ENCODE measurements around the gene MYBL2. TPM values are rescaled to one million over a fixed set of nuclear protein-coding genes. Genes with fewer than 3 reads are reported as not detected.
"Not testable (repeated sequence)": the region's sequence is repeated elsewhere in the genome, so short reads cannot be mapped to it uniquely, and the experiment has no call there.

MYBL2 gene
- total and polyA plus RNA-seq, 2 donors (not counting 1 experiment from before 2014, with no cell fraction given): 2.7 to 35.8 TPM

GRCh38 chr20:43642548-43642947, 24.4 kb upstream of the MYBL2 start:
- Mint-ChIP-seq H3K4me3 (no peak overlapping the region), H3K9me3 (ENCODE audit: insufficient read depth) (no peaks in the 10 kb centered on the region), H3K4me1 (no peaks in the 10 kb centered on the region), H3K27ac (no peak overlapping the region), H3K27me3 (no peaks in the 10 kb centered on the region)
- no peak overlapping the region for H3K4me2 ChIP-seq (replicated peaks; ENCODE audit: low read depth, low read length, poor library complexity, severe bottlenecking)
- no peaks in the 10 kb centered on the region for H4K20me1 ChIP-seq (ENCODE audit: control insufficient read depth, insufficient read depth, low read length, poor library complexity, severe bottlenecking)
- no peak overlapping the region for H3K9ac ChIP-seq (ENCODE audit: low read length)
- WGBS (ENCODE audit: insufficient coverage): 86% methylated on average over 1 of the region's 4 CpGs
- H3K4me1 ChIP-seq (ENCODE audit: control insufficient read depth in 2 of 2, insufficient read depth in 2 of 2, low read length in 2 of 2): no peaks in the 10 kb centered on the region
- ChIA-PET CTCF (no interaction called here), POLR2A (no interaction called here)
- H3K27ac ChIP-seq (ENCODE audit: low read length in 2 of 2): no peak overlapping the region
- no peak overlapping the region for H3K4me3 ChIP-seq (ENCODE audit: control extremely low read depth in 1 of 5, extremely low read depth in 1 of 5, insufficient read depth in 1 of 5, low read depth in 2 of 5, low read length in 4 of 5)
- intact Hi-C loops (cut with micrococcal nuclease): no loop called here
- H3K9me3 ChIP-seq (ENCODE audit: control extremely low read depth in 1 of 3, control insufficient read depth in 2 of 3, insufficient read depth in 1 of 3, low read length in 2 of 3): no peaks in the 10 kb centered on the region
- DNase-seq (no peak), ATAC-seq (ENCODE audit: low read depth) (no peak)
- H3K79me2 ChIP-seq (ENCODE audit: control insufficient read depth, insufficient read depth, low read length): no peaks in the 10 kb centered on the region
- H3K36me3 ChIP-seq (replicated peaks in 1 of 2; ENCODE audit: control extremely low read depth in 1 of 2, control insufficient read depth in 1 of 2, extremely low read depth in 1 of 2, insufficient read depth in 2 of 2, low read length in 1 of 2): peaks cover 4 to 22% of the 10 kb centered on the region in 2 experiments
- TF ChIP-seq, protein P1, sequence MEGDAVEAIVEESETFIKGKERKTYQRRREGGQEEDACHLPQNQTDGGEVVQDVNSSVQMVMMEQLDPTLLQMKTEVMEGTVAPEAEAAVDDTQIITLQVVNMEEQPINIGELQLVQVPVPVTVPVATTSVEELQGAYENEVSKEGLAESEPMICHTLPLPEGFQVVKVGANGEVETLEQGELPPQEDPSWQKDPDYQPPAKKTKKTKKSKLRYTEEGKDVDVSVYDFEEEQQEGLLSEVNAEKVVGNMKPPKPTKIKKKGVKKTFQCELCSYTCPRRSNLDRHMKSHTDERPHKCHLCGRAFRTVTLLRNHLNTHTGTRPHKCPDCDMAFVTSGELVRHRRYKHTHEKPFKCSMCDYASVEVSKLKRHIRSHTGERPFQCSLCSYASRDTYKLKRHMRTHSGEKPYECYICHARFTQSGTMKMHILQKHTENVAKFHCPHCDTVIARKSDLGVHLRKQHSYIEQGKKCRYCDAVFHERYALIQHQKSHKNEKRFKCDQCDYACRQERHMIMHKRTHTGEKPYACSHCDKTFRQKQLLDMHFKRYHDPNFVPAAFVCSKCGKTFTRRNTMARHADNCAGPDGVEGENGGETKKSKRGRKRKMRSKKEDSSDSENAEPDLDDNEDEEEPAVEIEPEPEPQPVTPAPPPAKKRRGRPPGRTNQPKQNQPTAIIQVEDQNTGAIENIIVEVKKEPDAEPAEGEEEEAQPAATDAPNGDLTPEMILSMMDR (IDR thresholded peaks at IDR 0.05): no peak
- no peak for TF ChIP-seq EZH2 (IDR thresholded peaks at IDR 0.05; ENCODE audit: borderline replicate concordance, insufficient read depth, low read depth, low read length, poor library complexity, severe bottlenecking)
- no peak overlapping the region for H2AFZ ChIP-seq (ENCODE audit: insufficient read depth, low read depth, low read length, poor library complexity, severe bottlenecking)
- no peaks in the 10 kb centered on the region for H3K27me3 ChIP-seq (replicated peaks in 1 of 4; ENCODE audit: control extremely low read depth in 1 of 4, control insufficient read depth in 3 of 4, insufficient read depth in 4 of 4, low read length in 3 of 4)

DNA sequence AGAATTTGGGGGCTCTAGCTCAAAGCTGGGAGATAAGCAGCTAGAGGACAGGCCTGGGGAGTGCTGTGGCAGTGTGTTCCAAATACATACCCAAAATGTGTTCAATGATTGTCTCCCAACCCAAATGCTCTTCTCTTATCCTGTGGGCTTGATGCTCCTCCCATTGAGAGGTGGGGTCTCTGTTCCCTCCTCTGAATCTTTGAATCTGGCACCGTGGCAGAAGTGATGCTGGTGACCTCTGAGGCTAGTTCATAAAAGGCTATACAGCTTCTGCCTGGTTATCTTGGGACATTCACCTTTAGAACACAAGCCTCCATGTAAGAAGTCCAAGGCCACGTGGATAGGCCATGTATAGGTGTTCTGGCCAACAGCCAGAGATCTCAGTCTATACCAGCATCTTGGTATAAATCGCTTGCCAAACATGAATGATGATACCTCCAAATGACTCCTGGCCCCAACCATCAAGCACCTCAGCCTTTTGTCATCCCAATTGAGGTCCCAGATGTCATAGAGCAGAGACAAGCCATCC, 15.9 kb upstream of the MYBL2 start:
- H3K4me2 ChIP-seq (replicated peaks; ENCODE audit: low read depth, low read length, poor library complexity, severe bottlenecking): no peak overlapping the region
- H2AFZ ChIP-seq (ENCODE audit: insufficient read depth, low read depth, low read length, poor library complexity, severe bottlenecking): no peak overlapping the region
- H4K20me1 ChIP-seq (ENCODE audit: control insufficient read depth, insufficient read depth, low read length, poor library complexity, severe bottlenecking): no peaks in the 10 kb centered on the region
- no peak overlapping the region for H3K4me3 ChIP-seq (ENCODE audit: control extremely low read depth in 1 of 5, extremely low read depth in 1 of 5, insufficient read depth in 1 of 5, low read depth in 2 of 5, low read length in 4 of 5)
- CTCF ChIA-PET: interaction anchor here (0.6 to 0.7 kb wide), 2 partner anchors 17 to 41 kb away, joined by 3 to 4 read pairs; no protein-coding TSS in a partner anchor
- H3K79me2 ChIP-seq (ENCODE audit: control insufficient read depth, insufficient read depth, low read length): no peaks in the 10 kb centered on the region
- peaks cover 0 to 6% of the 10 kb centered on the region in 2 experiments for H3K36me3 ChIP-seq (replicated peaks in 1 of 2; ENCODE audit: control extremely low read depth in 1 of 2, control insufficient read depth in 1 of 2, extremely low read depth in 1 of 2, insufficient read depth in 2 of 2, low read length in 1 of 2)
- Mint-ChIP-seq H3K9me3 (ENCODE audit: insufficient read depth) (no peaks in the 10 kb centered on the region), H3K27me3 (no peaks in the 10 kb centered on the region), H3K27ac (no peak overlapping the region), H3K4me3 (no peak overlapping the region), H3K4me1 (peaks cover under 1% of the 10 kb centered on the region)
- no peaks in the 10 kb centered on the region for H3K27me3 ChIP-seq (replicated peaks in 1 of 4; ENCODE audit: control extremely low read depth in 1 of 4, control insufficient read depth in 3 of 4, insufficient read depth in 4 of 4, low read length in 3 of 4)
- intact Hi-C loops (cut with micrococcal nuclease): no loop called here
- no peak for DNase-seq
- POLR2A ChIA-PET: no interaction called here
- H3K27ac ChIP-seq (ENCODE audit: low read length in 2 of 2): no peak overlapping the region
- TF ChIP-seq EZH2 (IDR thresholded peaks at IDR 0.05; ENCODE audit: borderline replicate concordance, insufficient read depth, low read depth, low read length, poor library complexity, severe bottlenecking): no peak
- TF ChIP-seq, protein P1 (IDR thresholded peaks at IDR 0.05): no peak
- H3K9me3 ChIP-seq (ENCODE audit: control extremely low read depth in 1 of 3, control insufficient read depth in 2 of 3, insufficient read depth in 1 of 3, low read length in 2 of 3): no peaks in the 10 kb centered on the region
- no peak overlapping the region for H3K9ac ChIP-seq (ENCODE audit: low read length)
- H3K4me1 ChIP-seq (ENCODE audit: control insufficient read depth in 2 of 2, insufficient read depth in 2 of 2, low read length in 2 of 2): no peaks in the 10 kb centered on the region
- WGBS (ENCODE audit: insufficient coverage): 79% methylated on average over 3 of the region's 3 CpGs
- ATAC-seq (ENCODE audit: low read depth): no peak

DNA sequence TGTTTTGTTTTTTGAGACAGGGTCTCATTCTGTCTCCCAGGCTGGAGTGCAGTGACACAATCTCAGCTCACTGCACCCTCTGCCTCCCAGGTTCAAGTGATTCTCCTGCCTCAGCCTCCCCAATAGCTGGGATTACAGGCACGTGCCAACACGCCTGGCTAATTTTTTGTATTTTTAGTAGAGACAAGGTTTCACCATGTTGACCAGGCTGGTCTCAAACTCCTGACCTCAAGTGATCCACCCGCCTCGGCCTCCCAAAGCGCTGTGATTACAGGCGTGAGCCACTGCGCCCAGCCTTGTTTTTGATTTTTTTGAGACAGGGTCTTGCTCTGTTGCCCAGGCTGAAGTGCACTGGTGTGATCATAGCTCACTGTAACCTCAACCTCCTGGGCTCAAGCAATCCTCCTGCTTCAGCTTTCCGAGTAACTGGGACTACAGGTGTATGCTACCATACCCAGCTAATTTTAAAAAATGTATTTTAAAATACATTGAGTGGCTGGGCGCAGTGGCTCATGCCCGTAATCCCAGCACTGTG, 15.2 kb upstream of the MYBL2 start:
- CTCF ChIA-PET, H3K27me3 Mint-ChIP-seq: not testable (repeated sequence)
- WGBS (ENCODE audit: insufficient coverage): 100% methylated on average over 6 of the region's 10 CpGs

More for the DNA sequence above, 15.2 kb upstream of the MYBL2 start:
- H3K4me3 Mint-ChIP-seq; H2AFZ ChIP-seq (ENCODE audit: insufficient read depth, low read depth, low read length, poor library complexity, severe bottlenecking); POLR2A ChIA-PET; H3K4me2 ChIP-seq (replicated peaks; ENCODE audit: low read depth, low read length, poor library complexity, severe bottlenecking); H3K27me3 ChIP-seq (replicated peaks in 1 of 4; ENCODE audit: control extremely low read depth in 1 of 4, control insufficient read depth in 3 of 4, insufficient read depth in 4 of 4, low read length in 3 of 4); H4K20me1 ChIP-seq (ENCODE audit: control insufficient read depth, insufficient read depth, low read length, poor library complexity, severe bottlenecking); H3K9me3 Mint-ChIP-seq (ENCODE audit: insufficient read depth); H3K79me2 ChIP-seq (ENCODE audit: control insufficient read depth, insufficient read depth, low read length); H3K36me3 ChIP-seq (replicated peaks in 1 of 2; ENCODE audit: control extremely low read depth in 1 of 2, control insufficient read depth in 1 of 2, extremely low read depth in 1 of 2, insufficient read depth in 2 of 2, low read length in 1 of 2); H3K4me3 ChIP-seq (ENCODE audit: control extremely low read depth in 1 of 5, extremely low read depth in 1 of 5, insufficient read depth in 1 of 5, low read depth in 2 of 5, low read length in 4 of 5); H3K9me3 ChIP-seq (ENCODE audit: control extremely low read depth in 1 of 3, control insufficient read depth in 2 of 3, insufficient read depth in 1 of 3, low read length in 2 of 3); DNase-seq; H3K9ac ChIP-seq (ENCODE audit: low read length); H3K27ac Mint-ChIP-seq; intact Hi-C loops (cut with micrococcal nuclease); H3K4me1 Mint-ChIP-seq; H3K4me1 ChIP-seq (ENCODE audit: control insufficient read depth in 2 of 2, insufficient read depth in 2 of 2, low read length in 2 of 2); H3K27ac ChIP-seq (ENCODE audit: low read length in 2 of 2); ATAC-seq (ENCODE audit: low read depth): not testable (repeated sequence)

Measured in B cell (primary cell).